Adrenal gland (tissue), 5 donors: ENCODE results near the gene ZNF558.

Source experiments
- CTCF ChIP-seq, 6 experiments: fragments of 450-650 bp in 4 of 6; fragments of 200-600 bp in 2 of 6; sonication (generic) in 1 of 6; IDR thresholded peaks; 1 replicate in 5 of 6; 2 replicates in 1 of 6; pipeline versions ENCODE4 v1.5.1 to v1.8.0; 2016 to 2021; ENCODE audit warnings: antibody characterized with exemption in 6 of 6, mild to moderate bottlenecking in 2 of 6, moderate library complexity in 1 of 6
- POLR2A ChIP-seq, 2 donors: fragments of 450-650 bp; IDR thresholded peaks; one replicate each; pipeline ENCODE4 v1.6.1; 2017; ENCODE audit warnings: antibody characterized with exemption in 2 of 2, mild to moderate bottlenecking in 2 of 2, moderate library complexity in 1 of 2
- donor health status: DM: no; HTN: no; CAD: no.

DNA sequence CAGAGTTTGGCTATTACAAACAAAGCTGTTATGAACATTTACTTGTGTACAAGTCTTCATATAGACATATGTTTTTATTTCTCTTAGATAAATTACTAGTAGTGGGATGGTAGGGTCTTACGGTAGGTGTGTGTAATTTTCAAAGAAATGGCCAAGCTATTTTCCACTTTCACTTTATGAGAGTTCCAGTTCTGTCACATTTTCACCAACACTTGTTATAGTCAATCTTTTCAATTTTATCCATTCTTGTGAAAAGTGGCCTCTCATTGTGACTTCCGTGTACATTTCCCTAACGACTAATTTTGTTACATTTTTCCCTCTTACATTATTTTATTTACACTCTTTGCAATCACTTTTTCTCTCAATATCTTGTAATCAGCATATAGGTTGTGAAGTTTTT, 18.4 kb upstream of the ZNF558 start:
- TF ChIP-seq CTCF (IDR thresholded peaks at IDR 0.05) (no peak), POLR2A (IDR thresholded peaks at IDR 0.05) (no peak)
